WTC11 (cell line): ENCODE data around the gene FAM110A. TPM values are rescaled to one million over a fixed set of nuclear protein-coding genes. Genes with fewer than 3 reads are reported as not detected.
A peak's percentile ranks its signal among the peaks of the same experiment; 100 is the strongest.

ENCODE experiments used
- ATAC-seq: fragments of 200-7000 bp; cut with Tn5 transposase; 2 replicates; pipeline ENCODE4 v1.10.0; 2021; ENCODE audit warnings: mild to moderate bottlenecking, moderate library complexity
- CTCF ChIA-PET: fragments of 300-600 bp; sonication (Branson Sonifier 250); formaldehyde crosslinking; loops from one replicate; lab custom pipeline; 2021; ENCODE audit warnings: antibody characterized with exemption; lab: Charles Lee
- POLR2A ChIA-PET: fragments of 350-600 bp; sonication (Branson Sonifier 250); formaldehyde crosslinking; loops from one replicate; lab custom pipeline; 2021; ENCODE audit warnings: antibody characterized with exemption; lab: Charles Lee
- DNase-seq: peaks from one replicate; pipeline ENCODE4 v3.0.0; 2021; ENCODE audit warnings: low spot score
- H3K27ac Mint-ChIP-seq: 2 replicates; pipeline ENCODE4 v1.8.0; 2021; ENCODE audit warnings: mixed read lengths
- H3K27me3 Mint-ChIP-seq: 2 replicates; pipeline ENCODE4 v1.8.0; 2021; ENCODE audit warnings: low read depth, mild to moderate bottlenecking, moderate library complexity, mixed read lengths
- H3K36me3 Mint-ChIP-seq: 2 replicates; pipeline ENCODE4 v1.8.0; 2021; ENCODE audit warnings: mixed read lengths
- H3K4me1 Mint-ChIP-seq: 2 replicates; pipeline ENCODE4 v1.8.0; 2022; ENCODE audit warnings: mixed read lengths
- H3K4me3 Mint-ChIP-seq: 2 replicates; pipeline ENCODE4 v1.8.0; 2021; ENCODE audit warnings: mild to moderate bottlenecking, moderate library complexity, mixed read lengths
- H3K9me3 Mint-ChIP-seq: 2 replicates; pipeline ENCODE4 v1.8.0; 2021; ENCODE audit warnings: mixed read lengths
- ATF1 ChIP-seq: sonication (generic); formaldehyde crosslinking; IDR thresholded peaks from 2 replicates; pipeline ENCODE4 v1.8.1; 2023; ENCODE audit warnings: mild to moderate bottlenecking, moderate library complexity, missing genetic modification reagents
- ELF4 ChIP-seq: sonication (generic); formaldehyde crosslinking; IDR thresholded peaks from 2 replicates; pipeline ENCODE4 v1.8.1; 2022; ENCODE audit warnings: low read depth, mild to moderate bottlenecking, moderate library complexity, missing genetic modification reagents
- FOXP1 ChIP-seq: sonication (generic); formaldehyde crosslinking; IDR thresholded peaks from 2 replicates; pipeline ENCODE4 v1.8.0; 2022; ENCODE audit warnings: missing genetic modification reagents, mild to moderate bottlenecking, moderate library complexity, borderline replicate concordance
- GABPB1 ChIP-seq: sonication (generic); formaldehyde crosslinking; IDR thresholded peaks from 2 replicates; pipeline ENCODE4 v1.8.1; 2023; ENCODE audit warnings: mild to moderate bottlenecking, missing genetic modification reagents
- HMGA2 ChIP-seq: fragments of 250-450 bp; sonication (Bioruptor Pico); IDR thresholded peaks from 2 replicates; pipeline ENCODE4 v1.4.0; 2021; ENCODE audit warnings: mild to moderate bottlenecking, moderate library complexity
- MXD4 ChIP-seq: fragments of 250-450 bp; sonication (Bioruptor Pico); IDR thresholded peaks from 2 replicates; pipeline ENCODE4 v1.8.0; 2021; ENCODE audit warnings: mild to moderate bottlenecking, moderate library complexity, borderline replicate concordance
- OVOL2 ChIP-seq: fragments of 250-450 bp; sonication (Bioruptor Pico); IDR thresholded peaks from 2 replicates; pipeline ENCODE4 v1.9.0; 2021; ENCODE audit warnings: mild to moderate bottlenecking, borderline replicate concordance
- TEAD4 ChIP-seq: sonication (generic); formaldehyde crosslinking; IDR thresholded peaks from 2 replicates; pipeline ENCODE4 v1.8.0; 2022; ENCODE audit warnings: mild to moderate bottlenecking, missing genetic modification reagents
- TP53 ChIP-seq: sonication (generic); formaldehyde crosslinking; IDR thresholded peaks from 2 replicates; pipeline ENCODE4 v1.8.1; 2023; ENCODE audit warnings: mild to moderate bottlenecking, missing genetic modification reagents
- ZSCAN18 ChIP-seq: fragments of 250-450 bp; sonication (Bioruptor Pico); IDR thresholded peaks from 2 replicates; pipeline ENCODE4 v2.1.2; 2022; ENCODE audit warnings: mild to moderate bottlenecking, moderate library complexity
- total RNA-seq: library from RNA; stranded (reverse); gene quantifications from 3 replicates; pipeline ENCODE4 v1.2.3, GENCODE V29; 2021
- TF ChIP-seq, protein P1 (sequence below): sonication (generic); formaldehyde crosslinking; IDR thresholded peaks from 2 replicates; pipeline ENCODE4 v1.8.0; 2023; ENCODE audit warnings: missing genetic modification reagents
- TF ChIP-seq, protein P2 (sequence below): sonication (generic); formaldehyde crosslinking; IDR thresholded peaks from 2 replicates; pipeline ENCODE4 v1.8.1; 2022; ENCODE audit warnings: low read depth, missing genetic modification reagents, borderline replicate concordance
- TF ChIP-seq, protein P3 (sequence below): fragments of 250-450 bp; sonication (Bioruptor Pico); IDR thresholded peaks from 2 replicates; pipeline ENCODE4 v1.9.0; 2021; ENCODE audit warnings: mild to moderate bottlenecking, borderline replicate concordance
- TF ChIP-seq, protein P4 (sequence below): sonication (generic); formaldehyde crosslinking; IDR thresholded peaks from 2 replicates; pipeline ENCODE4 v1.8.1; 2022; ENCODE audit warnings: missing genetic modification reagents, borderline replicate concordance
- TF ChIP-seq, protein P5 (sequence below): fragments of 250-450 bp; sonication (Bioruptor Pico); conservative IDR thresholded peaks from 2 replicates; pipeline ENCODE4 v1.9.0; 2021; ENCODE audit warnings: mild to moderate bottlenecking
- TF ChIP-seq, protein P6 (sequence below): sonication (generic); formaldehyde crosslinking; IDR thresholded peaks from 2 replicates; pipeline ENCODE4 v1.8.1; 2023; ENCODE audit warnings: mild to moderate bottlenecking, missing genetic modification reagents

The FAM110A gene
- total RNA-seq, 1 experiment from 2014 or later, result 18.8 TPM

GRCh38 chr20:787825-788224, 45.7 kb upstream of the FAM110A start:
- ATAC-seq (no peak), DNase-seq (no peak)
- CTCF ChIA-PET, result no interaction called here
- H3K36me3 Mint-ChIP-seq, result peaks cover 45% of the 10 kb centered on the region
- POLR2A ChIA-PET, result no interaction called here
- TF ChIP-seq MXD4 (CRISPR knock-in tag) (no peak), ELF4 (no peak), TP53 (CRISPR knock-in tag) (no peak)
- TF ChIP-seq, protein P1, sequence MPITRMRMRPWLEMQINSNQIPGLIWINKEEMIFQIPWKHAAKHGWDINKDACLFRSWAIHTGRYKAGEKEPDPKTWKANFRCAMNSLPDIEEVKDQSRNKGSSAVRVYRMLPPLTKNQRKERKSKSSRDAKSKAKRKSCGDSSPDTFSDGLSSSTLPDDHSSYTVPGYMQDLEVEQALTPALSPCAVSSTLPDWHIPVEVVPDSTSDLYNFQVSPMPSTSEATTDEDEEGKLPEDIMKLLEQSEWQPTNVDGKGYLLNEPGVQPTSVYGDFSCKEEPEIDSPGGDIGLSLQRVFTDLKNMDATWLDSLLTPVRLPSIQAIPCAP (CRISPR knock-in tag), result no peak
- TF ChIP-seq, protein P2, sequence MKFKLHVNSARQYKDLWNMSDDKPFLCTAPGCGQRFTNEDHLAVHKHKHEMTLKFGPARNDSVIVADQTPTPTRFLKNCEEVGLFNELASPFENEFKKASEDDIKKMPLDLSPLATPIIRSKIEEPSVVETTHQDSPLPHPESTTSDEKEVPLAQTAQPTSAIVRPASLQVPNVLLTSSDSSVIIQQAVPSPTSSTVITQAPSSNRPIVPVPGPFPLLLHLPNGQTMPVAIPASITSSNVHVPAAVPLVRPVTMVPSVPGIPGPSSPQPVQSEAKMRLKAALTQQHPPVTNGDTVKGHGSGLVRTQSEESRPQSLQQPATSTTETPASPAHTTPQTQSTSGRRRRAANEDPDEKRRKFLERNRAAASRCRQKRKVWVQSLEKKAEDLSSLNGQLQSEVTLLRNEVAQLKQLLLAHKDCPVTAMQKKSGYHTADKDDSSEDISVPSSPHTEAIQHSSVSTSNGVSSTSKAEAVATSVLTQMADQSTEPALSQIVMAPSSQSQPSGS, result no peak
- TF ChIP-seq, protein P3, sequence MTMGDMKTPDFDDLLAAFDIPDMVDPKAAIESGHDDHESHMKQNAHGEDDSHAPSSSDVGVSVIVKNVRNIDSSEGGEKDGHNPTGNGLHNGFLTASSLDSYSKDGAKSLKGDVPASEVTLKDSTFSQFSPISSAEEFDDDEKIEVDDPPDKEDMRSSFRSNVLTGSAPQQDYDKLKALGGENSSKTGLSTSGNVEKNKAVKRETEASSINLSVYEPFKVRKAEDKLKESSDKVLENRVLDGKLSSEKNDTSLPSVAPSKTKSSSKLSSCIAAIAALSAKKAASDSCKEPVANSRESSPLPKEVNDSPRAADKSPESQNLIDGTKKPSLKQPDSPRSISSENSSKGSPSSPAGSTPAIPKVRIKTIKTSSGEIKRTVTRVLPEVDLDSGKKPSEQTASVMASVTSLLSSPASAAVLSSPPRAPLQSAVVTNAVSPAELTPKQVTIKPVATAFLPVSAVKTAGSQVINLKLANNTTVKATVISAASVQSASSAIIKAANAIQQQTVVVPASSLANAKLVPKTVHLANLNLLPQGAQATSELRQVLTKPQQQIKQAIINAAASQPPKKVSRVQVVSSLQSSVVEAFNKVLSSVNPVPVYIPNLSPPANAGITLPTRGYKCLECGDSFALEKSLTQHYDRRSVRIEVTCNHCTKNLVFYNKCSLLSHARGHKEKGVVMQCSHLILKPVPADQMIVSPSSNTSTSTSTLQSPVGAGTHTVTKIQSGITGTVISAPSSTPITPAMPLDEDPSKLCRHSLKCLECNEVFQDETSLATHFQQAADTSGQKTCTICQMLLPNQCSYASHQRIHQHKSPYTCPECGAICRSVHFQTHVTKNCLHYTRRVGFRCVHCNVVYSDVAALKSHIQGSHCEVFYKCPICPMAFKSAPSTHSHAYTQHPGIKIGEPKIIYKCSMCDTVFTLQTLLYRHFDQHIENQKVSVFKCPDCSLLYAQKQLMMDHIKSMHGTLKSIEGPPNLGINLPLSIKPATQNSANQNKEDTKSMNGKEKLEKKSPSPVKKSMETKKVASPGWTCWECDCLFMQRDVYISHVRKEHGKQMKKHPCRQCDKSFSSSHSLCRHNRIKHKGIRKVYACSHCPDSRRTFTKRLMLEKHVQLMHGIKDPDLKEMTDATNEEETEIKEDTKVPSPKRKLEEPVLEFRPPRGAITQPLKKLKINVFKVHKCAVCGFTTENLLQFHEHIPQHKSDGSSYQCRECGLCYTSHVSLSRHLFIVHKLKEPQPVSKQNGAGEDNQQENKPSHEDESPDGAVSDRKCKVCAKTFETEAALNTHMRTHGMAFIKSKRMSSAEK (CRISPR knock-in tag), result no peak
- TF ChIP-seq, protein P4, sequence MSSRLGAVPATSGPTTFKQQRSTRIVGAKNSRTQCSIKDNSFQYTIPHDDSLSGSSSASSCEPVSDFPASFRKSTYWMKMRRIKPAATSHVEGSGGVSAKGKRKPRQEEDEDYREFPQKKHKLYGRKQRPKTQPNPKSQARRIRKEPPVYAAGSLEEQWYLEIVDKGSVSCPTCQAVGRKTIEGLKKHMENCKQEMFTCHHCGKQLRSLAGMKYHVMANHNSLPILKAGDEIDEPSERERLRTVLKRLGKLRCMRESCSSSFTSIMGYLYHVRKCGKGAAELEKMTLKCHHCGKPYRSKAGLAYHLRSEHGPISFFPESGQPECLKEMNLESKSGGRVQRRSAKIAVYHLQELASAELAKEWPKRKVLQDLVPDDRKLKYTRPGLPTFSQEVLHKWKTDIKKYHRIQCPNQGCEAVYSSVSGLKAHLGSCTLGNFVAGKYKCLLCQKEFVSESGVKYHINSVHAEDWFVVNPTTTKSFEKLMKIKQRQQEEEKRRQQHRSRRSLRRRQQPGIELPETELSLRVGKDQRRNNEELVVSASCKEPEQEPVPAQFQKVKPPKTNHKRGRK (CRISPR knock-in tag), result no peak
- H3K27ac Mint-ChIP-seq, result no peak overlapping the region
- H3K4me1 Mint-ChIP-seq, result peaks cover 26% of the 10 kb centered on the region
- peaks cover 68% of the 10 kb centered on the region for H3K9me3 Mint-ChIP-seq
- peaks cover 20% of the 10 kb centered on the region for H3K27me3 Mint-ChIP-seq
- no peak overlapping the region for H3K4me3 Mint-ChIP-seq

- no peak overlapping the region; the same call in 1 of the 2 replicates for H3K4me3 Mint-ChIP-seq
- peaks cover 37% of the 10 kb centered on the region for H3K36me3 Mint-ChIP-seq
- H3K27ac Mint-ChIP-seq, result peak overlapping the region; percentile 40; the same call in 1 of the 2 replicates
- H3K4me1 Mint-ChIP-seq, result peaks cover 26% of the 10 kb centered on the region
- POLR2A ChIA-PET, result no interaction called here
- DNase-seq (no peak), ATAC-seq (peak; percentile 66)
- peaks cover 27% of the 10 kb centered on the region for H3K27me3 Mint-ChIP-seq
- peaks cover 68% of the 10 kb centered on the region for H3K9me3 Mint-ChIP-seq
- CTCF ChIA-PET, result interaction anchor here (1.4 to 1.6 kb wide), 2 partner anchors 15 to 22 kb away, joined by 4 to 5 read pairs; no protein-coding TSS in a partner anchor
- TF ChIP-seq, protein P1 (CRISPR knock-in tag), result no peak
- TF ChIP-seq TP53 (CRISPR knock-in tag) (no peak), ATF1 (no peak), ZSCAN18 (CRISPR knock-in tag) (no peak), FOXP1 (no peak), HMGA2 (no peak), GABPB1 (CRISPR knock-in tag) (no peak), TEAD4 (no peak), OVOL2 (CRISPR knock-in tag) (no peak)
- TF ChIP-seq, protein P5, sequence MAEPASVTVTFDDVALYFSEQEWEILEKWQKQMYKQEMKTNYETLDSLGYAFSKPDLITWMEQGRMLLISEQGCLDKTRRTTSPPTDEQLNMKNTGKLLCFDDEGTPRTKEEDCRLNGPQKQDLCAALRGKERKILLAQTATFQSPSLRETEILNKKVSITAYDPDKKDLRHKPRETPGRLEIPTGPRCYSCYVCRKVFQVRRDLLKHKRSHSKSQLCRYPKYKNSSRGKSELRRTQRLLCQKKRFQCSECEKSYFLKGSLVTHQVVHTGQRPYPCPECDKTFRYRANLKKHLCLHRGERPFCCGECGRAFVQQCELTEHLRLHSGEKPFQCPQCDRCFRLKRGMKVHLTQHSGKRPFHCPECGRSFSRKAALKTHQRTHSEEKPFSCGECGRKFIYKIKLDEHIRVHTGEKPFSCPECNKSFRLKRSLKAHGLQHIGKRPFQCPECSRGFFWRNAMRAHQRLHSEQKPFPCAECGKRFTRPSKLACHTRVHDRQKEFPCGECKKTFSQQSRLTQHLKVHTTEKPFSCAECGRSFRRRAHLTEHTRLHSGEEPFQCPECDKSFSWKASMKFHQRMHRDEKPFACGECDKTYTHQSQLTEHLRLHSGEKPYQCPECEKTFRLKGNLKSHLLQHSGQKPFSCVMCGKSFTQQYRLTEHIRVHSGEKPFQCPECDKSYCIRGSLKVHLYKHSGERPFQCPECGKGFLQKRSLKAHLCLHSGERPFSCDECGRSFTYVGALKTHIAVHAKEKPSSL (CRISPR knock-in tag), result no peak
- TF ChIP-seq, protein P4 (CRISPR knock-in tag), result no peak
- TF ChIP-seq, protein P6, sequence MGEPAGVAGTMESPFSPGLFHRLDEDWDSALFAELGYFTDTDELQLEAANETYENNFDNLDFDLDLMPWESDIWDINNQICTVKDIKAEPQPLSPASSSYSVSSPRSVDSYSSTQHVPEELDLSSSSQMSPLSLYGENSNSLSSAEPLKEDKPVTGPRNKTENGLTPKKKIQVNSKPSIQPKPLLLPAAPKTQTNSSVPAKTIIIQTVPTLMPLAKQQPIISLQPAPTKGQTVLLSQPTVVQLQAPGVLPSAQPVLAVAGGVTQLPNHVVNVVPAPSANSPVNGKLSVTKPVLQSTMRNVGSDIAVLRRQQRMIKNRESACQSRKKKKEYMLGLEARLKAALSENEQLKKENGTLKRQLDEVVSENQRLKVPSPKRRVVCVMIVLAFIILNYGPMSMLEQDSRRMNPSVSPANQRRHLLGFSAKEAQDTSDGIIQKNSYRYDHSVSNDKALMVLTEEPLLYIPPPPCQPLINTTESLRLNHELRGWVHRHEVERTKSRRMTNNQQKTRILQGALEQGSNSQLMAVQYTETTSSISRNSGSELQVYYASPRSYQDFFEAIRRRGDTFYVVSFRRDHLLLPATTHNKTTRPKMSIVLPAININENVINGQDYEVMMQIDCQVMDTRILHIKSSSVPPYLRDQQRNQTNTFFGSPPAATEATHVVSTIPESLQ, result no peak
Observed at GRCh38 chr20:791056-791455, 42.5 kb upstream of the FAM110A start.
